Brain microvascular endothelial cell (primary cell): ENCODE results near the gene BCR.
A peak's percentile ranks its signal among the peaks of the same experiment; 100 is the strongest.
"Not testable (repeated sequence)": the region's sequence is repeated elsewhere in the genome, so short reads cannot be mapped to it uniquely, and the experiment has no call there.

Source experiments
- DNase-seq: peaks from one replicate; pipeline ENCODE4 v3.0.0-alpha.2; 2020
- H3K27ac ChIP-seq: fragments of 250-450 bp; sonication (Bioruptor Pico); 2 replicates; pipeline ENCODE4 v1.5.1; 2020; ENCODE audit warnings: mild to moderate bottlenecking, moderate library complexity
- H3K27me3 ChIP-seq: fragments of 250-450 bp; sonication (Bioruptor Pico); replicated peaks from 2 replicates; pipeline ENCODE4 v1.5.1; 2020; ENCODE audit warnings: mild to moderate bottlenecking
- H3K36me3 ChIP-seq: fragments of 250-450 bp; sonication (Bioruptor Pico); replicated peaks from 2 replicates; pipeline ENCODE4 v1.5.1; 2020; ENCODE audit warnings: mild to moderate bottlenecking
- H3K4me3 ChIP-seq: 2 replicates; pipeline ENCODE4 v1.5.1; 2011; ENCODE audit warnings: low read depth, mild to moderate bottlenecking, control low read depth, low read length, moderate library complexity
- CTCF ChIP-seq: IDR thresholded peaks from 2 replicates; pipeline ENCODE4 v1.5.1; 2011; ENCODE audit warnings: low read depth, mild to moderate bottlenecking, moderate library complexity, low read length, control low read depth, inconsistent platforms; ENCODE audit errors: missing control alignments
- in situ Hi-C: cut with HindIII; loops from 2 replicates; pipeline ENCODE4 v1.10.0; 2017; ENCODE audit warnings: low sequenced_read_pairs, low pct_ligation_motif_present

The BCR gene

GRCh38 chr22:23180301-23180892 lies at the start of gene BCR:
TSS of gene BCR (plus strand) at chr22:23180509. CDS start at chr22:23180961, 452 bp downstream.
- peak within 1 kb of the TSS; percentile 74 for H3K4me3 ChIP-seq
- peak within 1 kb of the TSS; percentile 3 for H3K27ac ChIP-seq
- peak; percentile 17 for DNase-seq
- TF ChIP-seq CTCF: no peak
- H3K27me3 ChIP-seq: peaks cover 4% of the 10 kb centered on the region
- H3K36me3 ChIP-seq: peaks cover 22% of the 10 kb centered on the region
- in situ Hi-C loops: no loop called here

DNA sequence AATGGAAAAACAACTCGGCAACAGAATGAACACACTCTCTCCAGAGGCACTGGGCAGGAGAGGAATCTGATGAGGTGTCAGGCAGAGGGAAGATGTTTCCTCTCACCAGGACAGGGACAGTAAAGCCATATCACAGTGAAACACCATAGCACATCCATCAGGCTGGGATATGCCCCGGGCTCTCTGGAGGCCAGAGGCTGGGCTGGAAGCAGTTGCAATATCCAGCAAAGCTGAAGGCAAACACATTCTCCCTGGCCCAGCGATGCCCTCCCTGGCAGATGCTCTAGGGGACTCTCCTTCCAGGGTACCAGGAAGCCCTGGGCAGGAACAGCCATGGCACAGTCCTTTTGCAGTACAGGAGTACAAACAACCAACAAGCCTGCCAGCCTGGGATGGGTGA lies 49.6 kb upstream of the BCR start:
- Histone ChIP-seq H3K27me3 (peaks cover 15% of the 10 kb centered on the region), H3K27ac (no peak overlapping the region), H3K36me3 (no peaks in the 10 kb centered on the region), H3K4me3 (no peak overlapping the region)
- DNase-seq: no peak
- in situ Hi-C loops: no loop called here
- TF ChIP-seq CTCF: no peak

GRCh38 chr22:23131931-23132330 lies 48.4 kb upstream of the BCR start:
- DNase-seq: no peak
- Histone ChIP-seq H3K27me3 (peaks cover 10% of the 10 kb centered on the region), H3K4me3 (no peak overlapping the region), H3K36me3 (no peaks in the 10 kb centered on the region), H3K27ac (no peak overlapping the region)
- TF ChIP-seq CTCF: no peak
- in situ Hi-C loops: no loop called here

DNA sequence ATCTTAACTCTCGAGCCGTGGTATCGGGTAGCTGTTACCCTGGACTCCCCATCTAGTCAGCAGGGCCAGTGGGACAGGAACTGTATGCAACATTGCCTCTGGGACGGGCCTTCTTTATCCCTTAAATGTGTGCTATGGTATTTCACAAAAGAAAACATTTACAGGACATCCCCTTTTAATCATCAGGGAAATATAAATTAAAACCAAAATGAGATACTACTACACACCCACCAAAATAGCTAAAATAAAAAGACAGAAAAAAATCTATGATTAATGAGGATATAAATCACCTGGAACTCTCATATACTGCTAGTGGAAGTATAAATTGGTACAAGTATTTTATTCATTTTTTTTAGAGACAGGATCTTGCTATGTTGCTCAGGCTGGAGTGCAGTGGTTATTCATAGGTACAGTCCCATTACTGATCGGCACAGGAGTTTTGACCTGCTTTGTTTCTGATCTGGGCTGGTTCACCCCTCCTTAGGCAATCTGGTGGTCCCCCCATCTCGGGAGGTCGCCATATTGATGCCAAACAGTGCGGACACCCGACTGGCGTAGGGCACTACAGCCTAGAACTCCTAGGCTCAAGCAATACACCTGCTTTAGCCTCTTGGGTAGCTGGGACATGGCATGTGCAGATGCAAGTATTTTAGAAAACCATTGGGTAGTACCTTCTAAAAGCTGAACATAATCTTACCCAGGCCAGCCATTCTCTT lies 47.8 kb upstream of the BCR start:
- H3K27me3 ChIP-seq: peaks cover 9% of the 10 kb centered on the region
- in situ Hi-C loops: no loop called here
- DNase-seq: no peak
- no peaks in the 10 kb centered on the region for H3K36me3 ChIP-seq
- H3K27ac ChIP-seq: no peak overlapping the region
- H3K4me3 ChIP-seq: no peak overlapping the region
- TF ChIP-seq CTCF: no peak

DNA sequence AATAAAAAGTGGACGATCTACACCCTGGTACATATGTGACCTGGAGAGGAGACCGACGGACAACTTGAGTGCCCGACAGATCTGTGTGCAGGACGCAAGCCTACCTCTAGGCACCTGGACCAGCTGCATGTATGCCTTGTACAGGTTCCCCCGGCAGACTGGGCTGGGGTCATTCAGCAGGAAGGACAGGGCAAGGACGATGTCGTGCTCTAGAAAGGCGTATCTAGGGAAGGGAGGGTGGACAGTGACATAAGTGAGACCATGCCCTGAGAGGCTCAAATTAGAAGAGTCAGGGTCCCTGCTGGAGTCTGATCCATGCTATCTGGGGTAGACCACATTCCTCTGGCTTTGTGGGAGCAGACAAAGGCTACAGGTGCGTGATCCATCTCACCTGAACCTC lies 46.4 kb upstream of the BCR start:
- Histone ChIP-seq H3K27ac (no peak overlapping the region), H3K27me3 (peaks cover 9% of the 10 kb centered on the region), H3K36me3 (no peaks in the 10 kb centered on the region), H3K4me3 (no peak overlapping the region)
- DNase-seq: no peak
- in situ Hi-C loops: no loop called here
- TF ChIP-seq CTCF: no peak

DNA sequence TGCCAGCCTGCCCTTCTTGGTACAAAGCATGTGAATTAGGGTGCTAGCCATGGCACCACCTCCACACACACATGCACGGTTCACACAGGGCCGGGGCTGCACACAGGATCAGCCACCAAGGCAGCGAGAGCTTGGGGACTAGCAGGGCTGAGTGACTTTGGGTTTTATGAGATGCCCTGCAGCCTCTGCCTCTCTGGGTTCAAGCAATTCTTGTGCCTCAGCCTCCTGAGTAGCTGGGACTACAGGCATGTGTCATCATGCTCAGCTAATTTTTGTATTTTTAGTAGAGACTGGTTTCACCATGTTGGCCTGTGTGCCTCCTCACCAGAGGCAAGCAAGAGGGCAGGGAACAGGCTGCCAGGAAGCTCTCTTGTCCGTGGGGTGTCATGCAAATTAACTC lies 43.3 kb upstream of the BCR start:
- H3K27me3 ChIP-seq, H3K27ac ChIP-seq, in situ Hi-C loops, H3K4me3 ChIP-seq, H3K36me3 ChIP-seq, DNase-seq: not testable (repeated sequence)
